GM12878 (cell line): Measurements from ENCODE around the gene TMEM198. TPM values are rescaled to one million over a fixed set of nuclear protein-coding genes. Genes with fewer than 3 reads are reported as not detected.

Experiments
- ATAC-seq: fragments of 200-7000 bp; cut with Tn5 transposase; 3 replicates; pipeline ENCODE4 v1.9.1; 2020; ENCODE audit warnings: mild to moderate bottlenecking, moderate library complexity
- BruUV-seq: library from RNA; stranded (reverse); fragments of 400-500 nt; replicated peaks from 2 replicates; lab custom pipeline; 2021; lab: Mats Ljungman, UMichigan
- CTCF ChIA-PET: fragments of 300-600 bp; sonication (Branson Sonifier 250); formaldehyde crosslinking; extraction: SDS; loops from one replicate; lab custom pipeline; 2021; ENCODE audit warnings: inconsistent platforms; lab: Yijun Ruan, JAX
- POLR2A ChIA-PET: fragments of 350-600 bp; formaldehyde crosslinking; extraction: SDS; loops from one replicate; lab custom pipeline; 2021; ENCODE audit warnings: inconsistent platforms; lab: Charles Lee
- RAD21 ChIA-PET: fragments of 300-600 bp; sonication (Branson Sonifier 250); formaldehyde crosslinking; loops from one replicate; lab custom pipeline; 2023; ENCODE audit warnings: antibody characterized with exemption; ENCODE audit not compliant: unreplicated experiment; lab: Charles Lee
- SMC1A ChIA-PET: fragments of 300-600 bp; sonication (Branson Sonifier 250); formaldehyde crosslinking; loops from one replicate; lab custom pipeline; 2023; ENCODE audit not compliant: unreplicated experiment, uncharacterized antibody; lab: Charles Lee
- DNase-seq: peaks from one replicate; pipeline ENCODE4 v3.0.0-alpha.2; 2011; ENCODE audit warnings: low read depth, low spot score
- FAIRE-seq: peaks from 3 replicates; lab custom pipeline; 2011; peaks lifted over from hg19 to GRCh38; lab: Jason Lieb, UNC
- H2AFZ ChIP-seq: 2 replicates; pipeline ENCODE4 v1.6.0; 2011; ENCODE audit warnings: low read depth, low read length, control low read depth; ENCODE audit not compliant: control insufficient read depth
- H3K27ac ChIP-seq: 2 replicates; pipeline ENCODE4 v1.5.1; 2011; ENCODE audit warnings: control low read depth; ENCODE audit not compliant: control insufficient read depth, insufficient read depth
- H3K27me3 ChIP-seq, 2 experiments: replicated peaks in 1 of 2; 2 replicates each; pipeline versions ENCODE4 v1.6.0 to v1.6.1; 2011; ENCODE audit warnings: low read length in 1 of 2; ENCODE audit not compliant: control insufficient read depth in 2 of 2, insufficient read depth in 2 of 2
- H3K36me3 ChIP-seq, 2 experiments: 2 replicates each; pipeline ENCODE4 v1.5.1; 2011; ENCODE audit warnings: low read length in 1 of 2; ENCODE audit not compliant: control insufficient read depth in 2 of 2, insufficient read depth in 2 of 2
- H3K4me1 ChIP-seq: 2 replicates; pipeline ENCODE4 v1.6.1; 2011; ENCODE audit warnings: mild to moderate bottlenecking, low read length, moderate library complexity, mixed read lengths; ENCODE audit not compliant: control insufficient read depth, insufficient read depth
- H3K4me2 ChIP-seq: 2 replicates; pipeline ENCODE4 v1.6.0; 2011; ENCODE audit warnings: control low read depth; ENCODE audit not compliant: control insufficient read depth, insufficient read depth
- H3K4me3 ChIP-seq: fragments of 200-600 bp; sonication (generic); 2 replicates; pipeline ENCODE4 v1.5.1; 2016
- H3K79me2 ChIP-seq: 2 replicates; pipeline ENCODE4 v1.6.0; 2011; ENCODE audit warnings: low read length; ENCODE audit not compliant: control insufficient read depth, insufficient read depth
- H3K9ac ChIP-seq: 2 replicates; pipeline ENCODE4 v1.8.0; 2011; ENCODE audit warnings: low read length, control low read depth, mixed read lengths; ENCODE audit not compliant: control insufficient read depth, insufficient read depth
- H3K9me3 ChIP-seq: replicated peaks from 3 replicates; pipeline ENCODE4 v1.5.1; 2011; ENCODE audit warnings: mild to moderate bottlenecking, low read length; ENCODE audit not compliant: control insufficient read depth, insufficient read depth
- H4K20me1 ChIP-seq: 2 replicates; pipeline ENCODE4 v1.6.0; 2011; ENCODE audit not compliant: control insufficient read depth, insufficient read depth
- BMI1 ChIP-seq: fragments of 450-650 bp; IDR thresholded peaks from 2 replicates; pipeline ENCODE4 v1.6.1; 2016; ENCODE audit warnings: mild to moderate bottlenecking, moderate library complexity, borderline replicate concordance
- ETV6 ChIP-seq, 2 experiments: fragments of 450-650 bp in 1 of 2; IDR thresholded peaks in 1 of 2; conservative IDR thresholded peaks in 1 of 2; 2 replicates each; pipeline ENCODE4 v1.6.1; 2014; ENCODE audit warnings: antibody characterized with exemption in 1 of 2, borderline replicate concordance in 1 of 2, low read depth in 1 of 2, mild to moderate bottlenecking in 1 of 2, moderate library complexity in 1 of 2
- PAX5 ChIP-seq: IDR thresholded peaks from 2 replicates; pipeline ENCODE4 v1.6.1; 2011; ENCODE audit warnings: low read depth, low read length, borderline replicate concordance
- SMARCA5 ChIP-seq: fragments of 450-650 bp; IDR thresholded peaks from 2 replicates; pipeline ENCODE4 v1.6.1; 2017; ENCODE audit warnings: mild to moderate bottlenecking
- SP1 ChIP-seq: IDR thresholded peaks from one replicate; pipeline ENCODE4 v1.6.1; 2011; ENCODE audit warnings: low read depth, low read length
- TCF12 ChIP-seq: IDR thresholded peaks from 2 replicates; pipeline ENCODE4 v1.6.1; 2011; ENCODE audit warnings: low read depth, mild to moderate bottlenecking, low read length
- ZBED1 ChIP-seq: IDR thresholded peaks from 2 replicates; pipeline ENCODE4 v1.6.1; 2016; ENCODE audit warnings: borderline replicate concordance
- ZNF384 ChIP-seq: IDR thresholded peaks from 2 replicates; pipeline ENCODE4 v1.6.1; 2012; ENCODE audit warnings: low read depth, mild to moderate bottlenecking, low read length, improper control_type of control experiment, borderline replicate concordance
- WGBS: methylation state at CpG from one replicate; pipeline ENCODE4 v1.1.6; 2016; ENCODE audit warnings: low lambda C conversion rate; ENCODE audit not compliant: insufficient replicate concordance, insufficient coverage; ENCODE audit errors: missing lambda C conversion rate; 5-methylcytosine and 5-hydroxymethylcytosine counted together
- in situ Hi-C: fragments of 300-500 bp; cut with MboI; formaldehyde crosslinking; loops from 9 replicates; pipeline ENCODE4 v1.14.3; 2018; ENCODE audit warnings: mixed read lengths
- intact Hi-C: fragments of 100-400 bp; cut with micrococcal nuclease; formaldehyde crosslinking; loops from one replicate; pipeline ENCODE4 v1.14.2; 2022; ENCODE audit not compliant: unreplicated experiment
- polyA plus RNA-seq, 11 experiments: library from polyadenylated mRNA; depleted of rRNA in 4 of 11; unstranded in 6 of 11; stranded (reverse) in 5 of 11; fragments of >200 nt; fragmentation: Nextera tagmentation in 4 of 11; fragmentation: Illumina TruSeq in 1 of 11; extraction: Ambion mirVana in 4 of 11; extraction: Trizol in 1 of 11; gene quantifications; 1 replicate in 1 of 11; 2 replicates in 10 of 11; pipeline versions ENCODE4 v1.2.1 to v1.2.3, GENCODE V29; 2011 to 2016; ENCODE audit warnings: inconsistent platforms in 2 of 11, missing spikeins in 2 of 11, low read depth in 1 of 11
- total RNA-seq, 4 experiments: library from RNA; depleted of rRNA in 3 of 4; stranded (reverse); fragments of >200 nt in 3 of 4; fragmentation: Illumina TruSeq in 1 of 4; extraction: Trizol in 1 of 4; gene quantifications; 2 replicates each; pipeline versions ENCODE4 v1.2.1 to v1.2.3, GENCODE V29; 2013 to 2021
- TF ChIP-seq, protein P1 (sequence below): IDR thresholded peaks from 2 replicates; pipeline ENCODE4 v1.6.1; 2012; ENCODE audit warnings: mild to moderate bottlenecking, low read depth, low read length

The TMEM198 gene
- total and polyA plus RNA-seq, 10 of the 15 experiments (the other 5 are each of a cell fraction or from before 2014, with no cell fraction given) = 0.16 to 1.2 (median 0.65) TPM; not detected in 2

DNA sequence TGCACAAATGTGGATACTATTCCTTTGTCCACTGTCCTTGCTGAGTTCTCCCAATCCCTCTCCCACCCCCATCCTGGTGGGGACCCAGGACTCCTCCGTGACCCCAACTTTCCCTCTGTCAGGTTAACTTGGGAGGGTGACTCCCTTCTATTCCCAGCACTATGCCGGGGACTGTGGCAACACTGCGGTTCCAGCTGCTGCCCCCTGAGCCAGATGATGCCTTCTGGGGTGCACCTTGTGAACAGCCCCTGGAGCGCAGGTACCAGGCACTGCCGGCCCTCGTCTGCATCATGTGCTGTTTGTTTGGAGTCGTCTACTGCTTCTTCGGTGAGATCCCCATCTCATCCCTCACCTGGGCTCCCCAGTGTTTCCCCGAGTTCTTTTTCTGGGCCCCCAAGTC lies 739 bp downstream of the TMEM198 start:
- no peak overlapping the region for H2AFZ ChIP-seq
- DNase-seq (no peak), ATAC-seq (no peak), FAIRE-seq (no peak)
- ChIA-PET POLR2A (no interaction called here), SMC1A (no interaction called here), CTCF (interaction anchor here (0.9 to 1.8 kb wide), 3 partner anchors 49 to 102 kb away, joined by 3 to 5 read pairs (median 3); a partner anchor contains a TSS), RAD21 (interaction anchor here (1.2 to 1.9 kb wide), 2 partner anchors 97 to 140 kb away, joined by 3 to 5 read pairs; no protein-coding TSS in a partner anchor)
- WGBS = 52% methylated on average over 9 of the region's 9 CpGs
- intact Hi-C loops = no loop called here
- no peak for TF ChIP-seq ZNF384
- H3K27me3 ChIP-seq = peaks cover 0 to 7% of the 10 kb centered on the region in 2 experiments; a peak in 2 of 4 replicates
- in situ Hi-C loops = loop anchor here (5.0 kb wide), 1 partner anchor 143 kb away; no protein-coding TSS in a partner anchor
- no peak overlapping the region for H3K4me3 ChIP-seq
- H4K20me1 ChIP-seq = no peaks in the 10 kb centered on the region; the same call in 1 of the 2 replicates
- BruUV-seq = no TSS peak
- H3K27ac ChIP-seq = no peak overlapping the region
- peaks cover 3% of the 10 kb centered on the region; the same call in 1 of the 2 replicates for H3K4me1 ChIP-seq
- H3K9me3 ChIP-seq = no peaks in the 10 kb centered on the region
- H3K4me2 ChIP-seq = peak overlapping the region; percentile 81
- no peaks in the 10 kb centered on the region; a peak in 1 of 4 replicates for H3K36me3 ChIP-seq
- H3K79me2 ChIP-seq = no peaks in the 10 kb centered on the region
- H3K9ac ChIP-seq = no peak overlapping the region

DNA sequence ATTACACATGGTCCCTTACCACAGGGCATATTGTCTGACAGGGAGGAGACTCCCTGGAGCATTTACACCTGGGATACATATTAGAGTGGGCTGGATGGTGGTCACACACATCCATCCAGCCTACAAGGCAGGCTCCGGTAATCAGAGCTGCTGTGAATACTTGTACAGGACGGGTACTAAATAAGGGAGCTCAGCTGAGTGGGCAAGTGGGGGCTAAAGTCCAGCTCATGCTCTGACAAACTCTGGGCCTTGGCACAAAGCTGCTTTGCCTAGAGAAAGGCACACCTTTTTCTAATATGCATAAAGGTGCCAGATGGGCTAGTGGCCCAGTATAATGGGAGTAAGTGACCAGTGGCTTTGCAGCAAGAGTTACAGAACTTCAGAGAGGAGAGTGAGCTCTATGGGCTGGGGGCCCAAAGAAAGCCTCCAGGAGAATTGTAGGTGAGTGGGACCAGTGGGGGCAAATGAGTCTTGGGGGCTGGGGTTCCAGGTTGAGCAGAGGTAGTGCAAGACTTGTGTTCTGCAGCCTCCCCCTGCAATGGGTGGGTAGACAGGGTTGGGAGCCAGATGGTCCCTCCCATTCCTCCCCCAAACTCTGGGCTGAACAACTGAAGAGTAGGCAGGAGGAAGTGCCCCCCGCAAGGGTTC lies 1.6 kb downstream of the TMEM198 start:
- Histone ChIP-seq H3K79me2 (no peaks in the 10 kb centered on the region), H3K4me1 (peaks cover 3% of the 10 kb centered on the region; the same call in 1 of the 2 replicates), H3K9me3 (no peaks in the 10 kb centered on the region), H4K20me1 (no peaks in the 10 kb centered on the region; the same call in 1 of the 2 replicates), H3K4me2 (no peak overlapping the region), H2AFZ (no peak overlapping the region), H3K27ac (no peak overlapping the region), H3K4me3 (no peak overlapping the region), H3K9ac (no peak overlapping the region), H3K36me3 (no peaks in the 10 kb centered on the region), H3K27me3 (peaks cover 4 to 7% of the 10 kb centered on the region in 2 experiments)
- SMC1A ChIA-PET = no interaction called here
- BruUV-seq = no TSS peak
- in situ Hi-C loops = no loop called here
- intact Hi-C loops = no loop called here
- no peak for FAIRE-seq
- RAD21 ChIA-PET = interaction anchor here (1.9 kb wide), 1 partner anchor 139 kb away, joined by 5 read pairs; no protein-coding TSS in a partner anchor
- DNase-seq = no peak
- WGBS = 38% methylated on average over 3 of the region's 3 CpGs
- POLR2A ChIA-PET = no interaction called here
- TF ChIP-seq PAX5 = no peak
- no peak for TF ChIP-seq SMARCA5
- no peak for TF ChIP-seq SP1
- TF ChIP-seq ZBED1 = no peak
- TF ChIP-seq, protein P1, sequence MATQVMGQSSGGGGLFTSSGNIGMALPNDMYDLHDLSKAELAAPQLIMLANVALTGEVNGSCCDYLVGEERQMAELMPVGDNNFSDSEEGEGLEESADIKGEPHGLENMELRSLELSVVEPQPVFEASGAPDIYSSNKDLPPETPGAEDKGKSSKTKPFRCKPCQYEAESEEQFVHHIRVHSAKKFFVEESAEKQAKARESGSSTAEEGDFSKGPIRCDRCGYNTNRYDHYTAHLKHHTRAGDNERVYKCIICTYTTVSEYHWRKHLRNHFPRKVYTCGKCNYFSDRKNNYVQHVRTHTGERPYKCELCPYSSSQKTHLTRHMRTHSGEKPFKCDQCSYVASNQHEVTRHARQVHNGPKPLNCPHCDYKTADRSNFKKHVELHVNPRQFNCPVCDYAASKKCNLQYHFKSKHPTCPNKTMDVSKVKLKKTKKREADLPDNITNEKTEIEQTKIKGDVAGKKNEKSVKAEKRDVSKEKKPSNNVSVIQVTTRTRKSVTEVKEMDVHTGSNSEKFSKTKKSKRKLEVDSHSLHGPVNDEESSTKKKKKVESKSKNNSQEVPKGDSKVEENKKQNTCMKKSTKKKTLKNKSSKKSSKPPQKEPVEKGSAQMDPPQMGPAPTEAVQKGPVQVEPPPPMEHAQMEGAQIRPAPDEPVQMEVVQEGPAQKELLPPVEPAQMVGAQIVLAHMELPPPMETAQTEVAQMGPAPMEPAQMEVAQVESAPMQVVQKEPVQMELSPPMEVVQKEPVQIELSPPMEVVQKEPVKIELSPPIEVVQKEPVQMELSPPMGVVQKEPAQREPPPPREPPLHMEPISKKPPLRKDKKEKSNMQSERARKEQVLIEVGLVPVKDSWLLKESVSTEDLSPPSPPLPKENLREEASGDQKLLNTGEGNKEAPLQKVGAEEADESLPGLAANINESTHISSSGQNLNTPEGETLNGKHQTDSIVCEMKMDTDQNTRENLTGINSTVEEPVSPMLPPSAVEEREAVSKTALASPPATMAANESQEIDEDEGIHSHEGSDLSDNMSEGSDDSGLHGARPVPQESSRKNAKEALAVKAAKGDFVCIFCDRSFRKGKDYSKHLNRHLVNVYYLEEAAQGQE = no peak
- no peak for TF ChIP-seq TCF12
- TF ChIP-seq BMI1 = no peak
- TF ChIP-seq ETV6 (conservative IDR thresholded peaks at IDR 0.05 in 1 of 2, IDR thresholded peaks at IDR 0.05 in 1 of 2; ENCODE audit: borderline replicate concordance in 1 of 2, low read depth in 1 of 2) = no peak
- TF ChIP-seq, all 136 proteins: peak for 0
- ATAC-seq = no peak
- CTCF ChIA-PET = interaction anchor here (0.9 to 1.8 kb wide), 2 partner anchors 50 to 97 kb away, joined by 3 to 5 read pairs; a partner anchor contains a TSS
